ENCODE data around the gene GK. TPM values are rescaled to one million over a fixed set of nuclear protein-coding genes. Genes with fewer than 3 reads are reported as not detected.

Gene GK
- total RNA-seq, 1 experiment from 2014 or later: 1.7 TPM

GRCh38 chrX:30661228-30661627 lies 8.0 kb downstream of the GK start:
- BruUV-seq (replicated peaks): no TSS peak
- H3K27me3 ChIP-seq (ENCODE audit: control insufficient read depth, insufficient read depth, low read length): no peaks in the 10 kb centered on the region
- ChIA-PET POLR2A (no interaction called here), CTCF (no interaction called here)
- H3K4me1 ChIP-seq (ENCODE audit: control insufficient read depth, insufficient read depth, low read length): no peaks in the 10 kb centered on the region
- no peak overlapping the region for H3K4me3 ChIP-seq (ENCODE audit: low read depth in 2 of 2, low read length in 2 of 2)
- no peaks in the 10 kb centered on the region for H3K36me3 ChIP-seq (ENCODE audit: control insufficient read depth, insufficient read depth, low read length)
- ATAC-seq (no peak), DNase-seq (ENCODE audit: low read depth, low spot score) (no peak)
- intact Hi-C loops (cut with micrococcal nuclease; ENCODE audit: unreplicated experiment): no loop called here
- no peaks in the 10 kb centered on the region for H3K9me3 ChIP-seq (ENCODE audit: control insufficient read depth, insufficient read depth, low read depth, low read length)
- in situ Hi-C loops (cut with HindIII; ENCODE audit: low pct_unique_long_range_greater_than_20kb, low sequenced_read_pairs): no loop called here
- no peak overlapping the region for H3K27ac ChIP-seq (ENCODE audit: low read length)
- TF ChIP-seq POLR2AphosphoS5 (IDR thresholded peaks at IDR 0.05; ENCODE audit: low read depth, low read length): no peak
- TF ChIP-seq SIN3A (IDR thresholded peaks at IDR 0.05; ENCODE audit: borderline replicate concordance, insufficient read depth, low read depth, low read length): no peak
- TF ChIP-seq CTCF (IDR thresholded peaks at IDR 0.05): no peak
- TF ChIP-seq TCF7L2 (IDR thresholded peaks at IDR 0.05; ENCODE audit: low read depth, low read length): no peak
- TF ChIP-seq REST (IDR thresholded peaks at IDR 0.05; ENCODE audit: insufficient read depth in 1 of 2, low read depth in 2 of 2, low read length in 1 of 2): no peak

- no peak overlapping the region for H3K27ac ChIP-seq (ENCODE audit: low read length)
- in situ Hi-C loops (cut with HindIII; ENCODE audit: low pct_unique_long_range_greater_than_20kb, low sequenced_read_pairs): no loop called here
- no peaks in the 10 kb centered on the region for H3K4me1 ChIP-seq (ENCODE audit: control insufficient read depth, insufficient read depth, low read length)
- H3K27me3 ChIP-seq (ENCODE audit: control insufficient read depth, insufficient read depth, low read length): no peaks in the 10 kb centered on the region
- no peaks in the 10 kb centered on the region for H3K36me3 ChIP-seq (ENCODE audit: control insufficient read depth, insufficient read depth, low read length)
- H3K4me3 ChIP-seq (ENCODE audit: low read depth in 2 of 2, low read length in 2 of 2): no peak overlapping the region
- intact Hi-C loops (cut with micrococcal nuclease; ENCODE audit: unreplicated experiment): no loop called here
- ChIA-PET CTCF (no interaction called here), POLR2A (no interaction called here)
- H3K9me3 ChIP-seq (ENCODE audit: control insufficient read depth, insufficient read depth, low read depth, low read length): no peaks in the 10 kb centered on the region
- BruUV-seq (replicated peaks): no TSS peak
- no peak for ATAC-seq
- DNase-seq (ENCODE audit: low read depth, low spot score): no peak
- no peak for TF ChIP-seq CTCF (IDR thresholded peaks at IDR 0.05)
- TF ChIP-seq SIN3A (IDR thresholded peaks at IDR 0.05; ENCODE audit: borderline replicate concordance, insufficient read depth, low read depth, low read length): no peak
- TF ChIP-seq REST (IDR thresholded peaks at IDR 0.05; ENCODE audit: insufficient read depth in 1 of 2, low read depth in 2 of 2, low read length in 1 of 2): no peak
- TF ChIP-seq POLR2AphosphoS5 (IDR thresholded peaks at IDR 0.05; ENCODE audit: low read depth, low read length): no peak
- no peak for TF ChIP-seq TCF7L2 (IDR thresholded peaks at IDR 0.05; ENCODE audit: low read depth, low read length)
These were observed 10.1 kb downstream of the GK start for GRCh38 chrX:30663322-30663721.
